GM18507 (cell line): Measurements from ENCODE around the gene PAK4.
"Not testable (repeated sequence)": the region's sequence is repeated elsewhere in the genome, so short reads cannot be mapped to it uniquely, and the experiment has no call there.

Experiments
- DNase-seq: peaks from one replicate; pipeline ENCODE4 v3.0.0; 2011; ENCODE audit warnings: low read depth; ENCODE audit not compliant: insufficient read length; ENCODE audit errors: extremely low spot score
- FAIRE-seq: peaks from 2 replicates; lab custom pipeline; 2011; peaks lifted over from hg19 to GRCh38; lab: Jason Lieb, UNC

Gene PAK4

DNA sequence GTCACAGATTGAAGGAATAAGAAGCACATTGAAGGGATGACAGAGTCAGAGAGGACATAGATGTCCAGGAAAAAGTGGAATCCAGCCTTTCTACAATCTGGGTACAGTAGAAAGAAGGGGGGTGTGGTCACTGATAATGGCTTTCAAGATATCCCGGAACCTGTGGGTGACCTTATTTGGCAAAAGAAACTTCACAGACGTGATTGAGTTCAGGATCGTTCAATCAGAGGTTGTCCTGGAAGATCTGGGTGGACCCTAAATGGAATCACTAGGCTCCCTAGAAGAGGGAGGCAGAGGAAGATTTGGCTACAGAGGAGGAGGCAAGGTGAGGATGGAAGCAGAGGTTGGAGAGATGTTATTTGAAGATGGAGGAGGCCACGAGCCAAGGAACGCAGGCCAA, 91.5 kb downstream of the PAK4 start:
- FAIRE-seq (no peak), DNase-seq (no peak)

DNA sequence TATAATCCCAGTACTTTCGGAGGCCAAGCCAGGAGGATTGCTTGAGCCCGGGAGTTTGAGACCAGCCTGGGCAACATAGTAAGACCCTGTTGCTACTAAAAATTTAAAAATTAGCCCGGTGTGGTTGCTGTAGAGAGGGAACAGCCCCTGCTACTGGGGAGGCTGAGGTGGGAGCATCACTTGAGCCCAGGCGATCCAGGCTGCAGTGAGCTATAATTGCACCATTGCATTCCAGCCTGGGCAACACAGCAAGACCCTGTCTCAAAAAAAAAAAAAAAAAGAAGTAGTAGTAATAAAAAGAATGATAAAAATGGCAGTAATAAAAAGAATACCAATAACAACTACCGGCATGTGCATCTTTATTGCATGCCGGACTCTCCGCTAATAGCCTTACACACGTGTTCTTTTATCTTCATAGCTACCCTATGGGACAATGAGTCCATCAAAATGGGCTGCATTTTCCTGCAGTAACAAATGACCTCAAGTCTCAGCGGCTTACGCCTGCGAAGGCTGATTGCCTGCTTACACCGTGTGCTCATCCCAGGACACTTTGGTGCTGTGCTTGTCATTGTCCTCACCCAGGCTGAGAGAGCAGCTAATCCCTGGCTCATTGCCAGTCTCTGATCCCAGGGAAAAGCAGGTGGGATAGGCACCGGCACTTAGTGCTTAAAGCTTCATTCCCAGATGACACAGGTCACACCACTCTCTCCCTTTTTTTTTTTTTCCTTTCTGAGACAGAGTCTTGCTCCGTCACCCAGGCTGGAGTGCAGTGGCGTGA, 92.8 kb downstream of the PAK4 start:
- FAIRE-seq (no peak), DNase-seq (no peak)

DNA sequence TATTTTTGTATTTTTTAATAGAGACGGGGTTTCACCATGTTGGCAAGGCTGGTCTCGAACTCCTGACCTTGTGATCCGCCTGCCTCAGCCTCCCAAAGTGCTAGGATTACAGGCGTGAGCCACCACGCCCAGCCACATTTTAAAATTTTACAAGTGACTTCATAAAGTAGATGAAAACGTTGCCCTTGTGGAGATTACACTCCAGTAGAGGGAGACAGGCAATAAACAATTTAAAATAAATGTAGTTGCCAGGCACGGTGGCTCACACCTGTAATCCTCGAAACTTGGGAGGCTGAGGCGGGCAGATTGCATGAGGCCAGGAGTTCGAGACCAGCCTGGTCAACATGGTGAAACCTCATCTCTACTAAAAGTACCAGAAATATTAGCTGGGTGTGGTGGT, 93.5 kb downstream of the PAK4 start:
- DNase-seq, FAIRE-seq: not testable (repeated sequence)

DNA sequence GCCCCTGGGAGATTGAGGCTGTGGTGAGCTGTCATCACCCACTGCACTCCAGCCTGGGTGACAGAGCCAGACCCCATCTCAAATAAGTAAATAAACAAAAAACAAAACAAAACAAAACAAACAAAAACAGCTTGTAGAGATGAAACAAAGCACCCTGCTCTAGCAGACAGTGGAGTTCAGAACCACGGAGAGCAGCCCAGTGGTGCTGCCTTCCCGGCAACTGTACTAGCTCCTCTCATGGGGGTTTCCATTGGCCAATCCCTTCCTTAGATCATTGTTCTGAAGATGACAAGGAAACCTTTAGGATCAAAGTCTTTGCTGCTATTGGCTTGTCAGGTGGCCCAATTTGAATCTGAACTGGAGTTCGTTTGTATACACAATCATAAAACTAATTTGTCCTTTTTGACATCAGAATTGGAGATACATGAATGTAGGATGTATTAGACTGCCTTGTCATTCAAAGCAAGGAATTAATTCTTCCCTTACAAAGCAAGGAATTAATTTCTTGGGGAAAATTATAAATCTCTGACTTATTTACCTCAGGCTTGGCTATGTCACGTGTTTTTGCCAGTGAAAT, 98.2 kb downstream of the PAK4 start:
- DNase-seq, result no peak
- no peak for FAIRE-seq

DNA sequence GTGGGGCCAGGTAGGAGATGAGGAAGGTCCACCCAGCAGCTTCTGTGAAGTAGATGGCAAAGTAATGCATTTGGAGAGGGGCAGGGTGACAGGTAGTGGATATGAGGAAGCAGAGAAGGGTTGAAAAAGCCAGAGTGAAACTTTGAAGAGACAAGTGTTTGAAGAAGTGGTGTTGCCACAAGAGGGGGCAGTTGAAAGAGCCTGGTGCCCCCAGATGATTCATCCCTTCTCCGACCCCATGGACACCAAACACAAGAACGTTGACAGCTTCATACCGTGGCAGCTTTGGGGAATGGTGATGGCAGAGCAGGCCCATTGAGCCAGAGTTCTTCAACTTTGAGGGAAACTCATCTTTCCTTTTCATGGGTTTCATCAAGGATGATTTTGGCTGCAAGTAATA, 99.3 kb downstream of the PAK4 start:
- DNase-seq (no peak), FAIRE-seq (no peak)
